HepG2 (cell line): Measurements from ENCODE around the gene KRT73. TPM values are rescaled to one million over a fixed set of nuclear protein-coding genes. Genes with fewer than 3 reads are reported as not detected.

Source experiments
- ATAC-seq: fragments of 200-7000 bp; cut with Tn5 transposase; 3 replicates; pipeline ENCODE4 v1.9.1; 2020; ENCODE audit warnings: mild to moderate bottlenecking, moderate library complexity
- BruUV-seq: library from RNA; stranded (reverse); fragments of 400-500 nt; replicated peaks from 2 replicates; lab custom pipeline; 2021; lab: Mats Ljungman, UMichigan
- CTCF ChIA-PET: fragments of 300-600 bp; formaldehyde crosslinking; extraction: SDS; loops from one replicate; lab custom pipeline; 2021; ENCODE audit warnings: low total read pairs, inconsistent platforms, low intra/inter-chr PET ratio; lab: Yijun Ruan, JAX
- POLR2A ChIA-PET: fragments of 350-600 bp; sonication (Branson Sonifier 250); formaldehyde crosslinking; loops from one replicate; lab custom pipeline; 2020; ENCODE audit warnings: antibody characterized with exemption, inconsistent platforms; lab: Yijun Ruan, JAX
- DNase-seq: peaks from one replicate; pipeline ENCODE4 v3.0.0-alpha.2; 2015; ENCODE audit warnings: low spot score
- FAIRE-seq: peaks from 3 replicates; lab custom pipeline; 2011; peaks lifted over from hg19 to GRCh38; lab: Jason Lieb, UNC
- H2AFZ ChIP-seq: one replicate; pipeline ENCODE4 v1.6.1; 2011; ENCODE audit warnings: low read length, inconsistent platforms
- H3K27ac ChIP-seq: fragments of 300-600 bp; 3 replicates; pipeline ENCODE4 v1.8.0; 2011; ENCODE audit warnings: mixed run types, mild to moderate bottlenecking, mixed read lengths, low read length, inconsistent platforms; ENCODE audit not compliant: insufficient read depth; ENCODE audit errors: extremely low read length
- H3K27me3 ChIP-seq, 2 experiments: fragments of 200-600 bp in 1 of 2; 2 replicates in 1 of 2; 3 replicates in 1 of 2; pipeline versions ENCODE4 v1.6.0 to v1.8.0; 2011; ENCODE audit warnings: low read length in 2 of 2, mild to moderate bottlenecking in 2 of 2, moderate library complexity in 2 of 2, inconsistent platforms in 1 of 2; ENCODE audit not compliant: insufficient read depth in 2 of 2, control insufficient read depth in 1 of 2
- H3K36me3 ChIP-seq, 2 experiments: fragments of 200-600 bp in 1 of 2; replicated peaks in 1 of 2; 2 replicates in 1 of 2; 3 replicates in 1 of 2; pipeline versions ENCODE4 v1.5.1 to v1.8.0; 2011; ENCODE audit warnings: low read length in 2 of 2, inconsistent platforms in 1 of 2; ENCODE audit not compliant: insufficient read depth in 2 of 2, control insufficient read depth in 1 of 2
- H3K4me1 ChIP-seq: 2 replicates; pipeline ENCODE4 v1.5.1; 2012; ENCODE audit warnings: low read length, inconsistent platforms; ENCODE audit not compliant: insufficient read depth
- H3K4me2 ChIP-seq: 2 replicates; pipeline ENCODE4 v1.6.0; 2011; ENCODE audit warnings: low read depth, low read length, inconsistent platforms
- H3K4me3 ChIP-seq, 3 experiments: fragments of 200-600 bp in 1 of 3; sonication (generic), shearing (Covaris generic) in 1 of 3; replicated peaks in 1 of 3; 2 replicates each; pipeline ENCODE4 v1.5.1; 2011 to 2016; ENCODE audit warnings: low read length in 3 of 3, inconsistent platforms in 2 of 3, low read depth in 2 of 3, mild to moderate bottlenecking in 2 of 3, control low read depth in 1 of 3, mixed read lengths in 1 of 3; ENCODE audit not compliant: insufficient read depth in 1 of 3
- H3K79me2 ChIP-seq: one replicate; pipeline ENCODE4 v1.6.1; 2011; ENCODE audit warnings: low read length, inconsistent platforms; ENCODE audit not compliant: insufficient read depth
- H3K9ac ChIP-seq: 2 replicates; pipeline ENCODE4 v1.6.0; 2011; ENCODE audit warnings: mild to moderate bottlenecking, low read depth, low read length, inconsistent platforms; ENCODE audit not compliant: insufficient read depth
- H3K9me3 ChIP-seq: 2 replicates; pipeline ENCODE4 v1.5.1; 2012; ENCODE audit warnings: mild to moderate bottlenecking, low read length
- H4K20me1 ChIP-seq: 2 replicates; pipeline ENCODE4 v1.6.0; 2011; ENCODE audit warnings: inconsistent platforms, mild to moderate bottlenecking, low read length, moderate library complexity; ENCODE audit not compliant: insufficient read depth
- CHCHD3 ChIP-seq: sonication (generic); formaldehyde crosslinking; IDR thresholded peaks from 2 replicates; pipeline ENCODE4 v1.8.0; 2022; ENCODE audit warnings: mild to moderate bottlenecking, missing genetic modification reagents, moderate library complexity
- HDAC6 ChIP-seq: fragments of 200-600 bp; sonication (generic); IDR thresholded peaks from 2 replicates; pipeline ENCODE4 v1.7.0; 2017; ENCODE audit warnings: mild to moderate bottlenecking, antibody characterized with exemption, low read length, low read depth
- PAWR ChIP-seq: sonication (generic); formaldehyde crosslinking; IDR thresholded peaks from 2 replicates; pipeline ENCODE4 v1.4.0; 2020; ENCODE audit warnings: missing genetic modification reagents, mild to moderate bottlenecking, borderline replicate concordance
- RNF2 ChIP-seq: fragments of 450-650 bp; conservative IDR thresholded peaks from 2 replicates; pipeline ENCODE4 v1.6.1; 2016; ENCODE audit warnings: low read depth
- RXRA ChIP-seq: sonication (generic); formaldehyde crosslinking; IDR thresholded peaks from 2 replicates; pipeline ENCODE4 v1.5.1; 2020; ENCODE audit warnings: missing genetic modification reagents
- SPEN ChIP-seq: sonication (generic); formaldehyde crosslinking; IDR thresholded peaks from 2 replicates; pipeline ENCODE4 v1.5.1; 2020; ENCODE audit warnings: low read depth, mild to moderate bottlenecking, missing genetic modification reagents
- ZFX ChIP-seq: sonication (generic); formaldehyde crosslinking; IDR thresholded peaks from 2 replicates; pipeline ENCODE4 v1.4.0; 2020; ENCODE audit warnings: mild to moderate bottlenecking, low read depth, missing genetic modification reagents, moderate library complexity
- ZNF547 ChIP-seq: sonication (generic); formaldehyde crosslinking; IDR thresholded peaks from 2 replicates; pipeline ENCODE4 v1.5.1; 2020; ENCODE audit warnings: mild to moderate bottlenecking, missing genetic modification reagents
- ZNF775 ChIP-seq: sonication (generic); formaldehyde crosslinking; IDR thresholded peaks from 2 replicates; pipeline ENCODE4 v1.4.0; 2020; ENCODE audit warnings: missing genetic modification reagents, mild to moderate bottlenecking, moderate library complexity, borderline replicate concordance
- ZNF790 ChIP-seq: sonication (generic); formaldehyde crosslinking; IDR thresholded peaks from 2 replicates; pipeline ENCODE4 v1.8.0; 2022; ENCODE audit warnings: missing genetic modification reagents, mild to moderate bottlenecking, borderline replicate concordance
- WGBS: methylation state at CpG from one replicate; pipeline ENCODE4 v1.1.6; 2017; ENCODE audit warnings: low lambda C conversion rate; 5-methylcytosine and 5-hydroxymethylcytosine counted together
- in situ Hi-C: cut with HindIII; loops from 2 replicates; pipeline ENCODE4 v1.10.0; 2017; ENCODE audit warnings: low pct_unique_long_range_greater_than_20kb; ENCODE audit not compliant: extremely low pct_ligation_motif_present
- intact Hi-C: fragments of 100-400 bp; cut with micrococcal nuclease; formaldehyde crosslinking; loops from one replicate; pipeline ENCODE4 v1.10.0; 2022; ENCODE audit not compliant: unreplicated experiment
- polyA plus RNA-seq, 8 experiments: library from polyadenylated mRNA; depleted of rRNA in 3 of 8; stranded (reverse) in 7 of 8; unstranded in 1 of 8; fragments of >200 nt; fragmentation: Illumina TruSeq in 4 of 8; extraction: Trizol in 4 of 8; gene quantifications; 2 replicates each; pipeline versions ENCODE4 v1.2.1 to v1.2.3, GENCODE V29; 2011 to 2016; ENCODE audit warnings: low read depth in 4 of 8, missing spikeins in 1 of 8, mixed read lengths in 1 of 8; ENCODE audit not compliant: insufficient read depth in 1 of 8
- total RNA-seq, 5 experiments: library from RNA; depleted of rRNA; stranded (reverse); fragments of >200 nt; fragmentation: Illumina TruSeq; extraction: Trizol; gene quantifications; 2 replicates each; pipeline ENCODE4 v1.2.3, GENCODE V29; 2016; ENCODE audit warnings: low read depth in 1 of 5
- TF ChIP-seq, protein P1 (sequence below): IDR thresholded peaks from 2 replicates; pipeline ENCODE4 v1.6.1; 2016; ENCODE audit warnings: low read depth, missing genetic modification reagents, missing compliant biosample characterization
- TF ChIP-seq, protein P2 (sequence below): sonication (generic); formaldehyde crosslinking; conservative IDR thresholded peaks from 2 replicates; pipeline ENCODE4 v1.4.0; 2020; ENCODE audit warnings: missing genetic modification reagents

The KRT73 gene
- total and polyA plus RNA-seq, 2 of the 13 experiments (the other 11 are each of a cell fraction or from before 2014, with no cell fraction given) = not detected

DNA sequence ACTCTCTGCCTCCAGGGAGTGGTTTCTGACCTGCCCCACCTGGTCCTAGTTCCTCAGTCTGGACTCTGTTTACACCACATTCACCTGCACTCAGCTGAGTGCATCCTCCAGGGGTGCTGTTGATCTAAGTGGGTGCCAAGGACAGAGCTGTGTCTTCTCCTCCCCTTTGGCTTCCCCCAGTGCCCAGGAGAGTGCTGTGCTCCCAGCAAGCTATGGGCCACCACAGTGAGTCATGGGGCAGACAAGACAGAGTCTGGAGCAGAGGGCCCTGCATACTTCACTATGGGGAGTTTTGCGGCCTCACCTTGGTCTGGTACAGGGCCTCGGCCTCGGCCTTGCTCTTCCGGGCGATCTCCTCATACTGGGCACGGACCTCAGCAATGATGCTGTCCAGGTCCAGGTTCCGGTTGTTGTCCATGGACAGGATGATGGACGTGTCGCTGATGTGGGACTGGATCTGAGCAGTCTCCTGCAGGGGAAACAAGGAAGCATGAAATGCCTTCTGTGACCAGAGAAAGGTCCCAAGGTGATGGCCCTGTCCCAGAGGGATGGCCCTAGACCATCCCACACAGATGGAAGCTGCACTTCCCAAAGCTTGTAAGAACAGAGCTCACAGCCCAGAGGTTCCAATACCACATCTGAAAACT lies 4.9 kb downstream of the KRT73 start (continued):
- TF ChIP-seq SPEN (CRISPR knock-in tag) = no peak

DNA sequence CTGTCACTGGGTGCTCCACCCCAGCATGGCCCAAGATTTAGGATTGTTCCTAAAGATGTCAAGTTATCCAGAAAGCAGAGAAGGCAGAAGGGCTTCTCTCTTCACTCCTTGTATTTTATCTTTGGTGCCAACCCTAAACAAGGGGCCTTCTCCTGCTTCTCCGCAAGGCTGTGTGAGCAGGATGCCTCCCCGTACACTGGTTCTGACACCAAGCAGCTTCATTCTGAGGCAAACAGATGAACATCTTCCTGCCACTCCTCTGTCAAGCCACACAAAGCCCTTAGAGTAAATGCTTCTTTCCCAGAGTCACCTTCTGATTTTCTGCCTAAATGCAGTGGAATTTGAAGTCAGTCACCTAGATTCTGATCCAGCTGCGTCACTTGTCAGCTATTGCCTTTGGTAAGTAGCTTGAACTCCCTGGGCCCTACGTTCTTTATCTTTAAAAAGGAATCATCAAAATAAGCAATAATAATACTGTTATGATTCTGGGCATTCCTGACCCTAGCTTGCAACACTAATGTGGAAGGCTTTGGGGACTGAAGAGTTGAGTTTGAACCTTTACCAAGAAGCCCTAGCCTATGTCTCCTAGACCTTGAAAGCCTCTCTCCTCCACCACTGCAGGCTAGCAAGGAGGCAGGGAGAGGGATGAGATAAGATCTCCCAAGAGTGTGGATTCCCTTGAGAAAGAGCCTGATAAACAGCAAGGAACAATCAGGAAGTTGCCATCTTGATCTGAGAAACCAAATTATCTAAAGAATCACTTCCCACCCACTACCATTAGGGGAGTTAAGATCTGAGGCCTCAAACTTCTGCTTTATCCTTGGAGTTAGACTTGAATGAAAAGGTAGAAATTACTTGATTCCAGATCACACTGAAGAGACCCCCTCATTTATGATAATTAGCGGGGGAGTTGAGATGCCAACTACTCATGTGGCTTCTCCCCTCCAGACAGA lies 5.7 kb downstream of the KRT73 start:
- H3K36me3 ChIP-seq = no peaks in the 10 kb centered on the region
- no peak for FAIRE-seq
- H4K20me1 ChIP-seq = no peaks in the 10 kb centered on the region
- no peak overlapping the region for H3K4me3 ChIP-seq
- no peaks in the 10 kb centered on the region for H3K79me2 ChIP-seq
- no peaks in the 10 kb centered on the region for H3K9me3 ChIP-seq
- ChIA-PET POLR2A (no interaction called here), CTCF (no interaction called here)
- BruUV-seq = no TSS peak
- H3K27me3 ChIP-seq = peaks cover 4 to 43% of the 10 kb centered on the region in 2 experiments; a peak in 3 of 5 replicates
- DNase-seq = no peak
- no peak overlapping the region for H3K4me2 ChIP-seq
- no peak for ATAC-seq
- in situ Hi-C loops (no loop called here), intact Hi-C loops (no loop called here)
- no peaks in the 10 kb centered on the region for H3K4me1 ChIP-seq
- H3K27ac ChIP-seq = no peak overlapping the region
- 14% methylated on average over 4 of the region's 5 CpGs for WGBS
- H2AFZ ChIP-seq = no peak overlapping the region
- no peak overlapping the region for H3K9ac ChIP-seq
- no peak for TF ChIP-seq ZNF547 (CRISPR knock-in tag)
- TF ChIP-seq, protein P1, sequence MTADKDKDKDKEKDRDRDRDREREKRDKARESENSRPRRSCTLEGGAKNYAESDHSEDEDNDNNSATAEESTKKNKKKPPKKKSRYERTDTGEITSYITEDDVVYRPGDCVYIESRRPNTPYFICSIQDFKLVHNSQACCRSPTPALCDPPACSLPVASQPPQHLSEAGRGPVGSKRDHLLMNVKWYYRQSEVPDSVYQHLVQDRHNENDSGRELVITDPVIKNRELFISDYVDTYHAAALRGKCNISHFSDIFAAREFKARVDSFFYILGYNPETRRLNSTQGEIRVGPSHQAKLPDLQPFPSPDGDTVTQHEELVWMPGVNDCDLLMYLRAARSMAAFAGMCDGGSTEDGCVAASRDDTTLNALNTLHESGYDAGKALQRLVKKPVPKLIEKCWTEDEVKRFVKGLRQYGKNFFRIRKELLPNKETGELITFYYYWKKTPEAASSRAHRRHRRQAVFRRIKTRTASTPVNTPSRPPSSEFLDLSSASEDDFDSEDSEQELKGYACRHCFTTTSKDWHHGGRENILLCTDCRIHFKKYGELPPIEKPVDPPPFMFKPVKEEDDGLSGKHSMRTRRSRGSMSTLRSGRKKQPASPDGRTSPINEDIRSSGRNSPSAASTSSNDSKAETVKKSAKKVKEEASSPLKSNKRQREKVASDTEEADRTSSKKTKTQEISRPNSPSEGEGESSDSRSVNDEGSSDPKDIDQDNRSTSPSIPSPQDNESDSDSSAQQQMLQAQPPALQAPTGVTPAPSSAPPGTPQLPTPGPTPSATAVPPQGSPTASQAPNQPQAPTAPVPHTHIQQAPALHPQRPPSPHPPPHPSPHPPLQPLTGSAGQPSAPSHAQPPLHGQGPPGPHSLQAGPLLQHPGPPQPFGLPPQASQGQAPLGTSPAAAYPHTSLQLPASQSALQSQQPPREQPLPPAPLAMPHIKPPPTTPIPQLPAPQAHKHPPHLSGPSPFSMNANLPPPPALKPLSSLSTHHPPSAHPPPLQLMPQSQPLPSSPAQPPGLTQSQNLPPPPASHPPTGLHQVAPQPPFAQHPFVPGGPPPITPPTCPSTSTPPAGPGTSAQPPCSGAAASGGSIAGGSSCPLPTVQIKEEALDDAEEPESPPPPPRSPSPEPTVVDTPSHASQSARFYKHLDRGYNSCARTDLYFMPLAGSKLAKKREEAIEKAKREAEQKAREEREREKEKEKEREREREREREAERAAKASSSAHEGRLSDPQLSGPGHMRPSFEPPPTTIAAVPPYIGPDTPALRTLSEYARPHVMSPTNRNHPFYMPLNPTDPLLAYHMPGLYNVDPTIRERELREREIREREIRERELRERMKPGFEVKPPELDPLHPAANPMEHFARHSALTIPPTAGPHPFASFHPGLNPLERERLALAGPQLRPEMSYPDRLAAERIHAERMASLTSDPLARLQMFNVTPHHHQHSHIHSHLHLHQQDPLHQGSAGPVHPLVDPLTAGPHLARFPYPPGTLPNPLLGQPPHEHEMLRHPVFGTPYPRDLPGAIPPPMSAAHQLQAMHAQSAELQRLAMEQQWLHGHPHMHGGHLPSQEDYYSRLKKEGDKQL (CRISPR knock-in tag) = no peak
- TF ChIP-seq ZFX (CRISPR knock-in tag) = no peak
- no peak for TF ChIP-seq RNF2
- TF ChIP-seq HDAC6 = no peak
- TF ChIP-seq, protein P2, sequence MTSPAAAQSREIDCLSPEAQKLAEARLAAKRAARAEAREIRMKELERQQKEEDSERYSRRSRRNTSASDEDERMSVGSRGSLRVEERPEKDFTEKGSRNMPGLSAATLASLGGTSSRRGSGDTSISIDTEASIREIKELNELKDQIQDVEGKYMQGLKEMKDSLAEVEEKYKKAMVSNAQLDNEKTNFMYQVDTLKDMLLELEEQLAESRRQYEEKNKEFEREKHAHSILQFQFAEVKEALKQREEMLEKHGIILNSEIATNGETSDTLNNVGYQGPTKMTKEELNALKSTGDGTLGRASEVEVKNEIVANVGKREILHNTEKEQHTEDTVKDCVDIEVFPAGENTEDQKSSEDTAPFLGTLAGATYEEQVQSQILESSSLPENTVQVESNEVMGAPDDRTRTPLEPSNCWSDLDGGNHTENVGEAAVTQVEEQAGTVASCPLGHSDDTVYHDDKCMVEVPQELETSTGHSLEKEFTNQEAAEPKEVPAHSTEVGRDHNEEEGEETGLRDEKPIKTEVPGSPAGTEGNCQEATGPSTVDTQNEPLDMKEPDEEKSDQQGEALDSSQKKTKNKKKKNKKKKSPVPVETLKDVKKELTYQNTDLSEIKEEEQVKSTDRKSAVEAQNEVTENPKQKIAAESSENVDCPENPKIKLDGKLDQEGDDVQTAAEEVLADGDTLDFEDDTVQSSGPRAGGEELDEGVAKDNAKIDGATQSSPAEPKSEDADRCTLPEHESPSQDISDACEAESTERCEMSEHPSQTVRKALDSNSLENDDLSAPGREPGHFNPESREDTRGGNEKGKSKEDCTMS (CRISPR knock-in tag) = no peak
- no peak for TF ChIP-seq ZNF790
- no peak for TF ChIP-seq CHCHD3 (CRISPR knock-in tag)
- no peak for TF ChIP-seq RXRA (CRISPR knock-in tag)
- no peak for TF ChIP-seq ZNF775 (CRISPR knock-in tag)
- TF ChIP-seq PAWR (CRISPR knock-in tag) = no peak
